ENCODE measurements around the gene BRPF3. TPM values are rescaled to one million over a fixed set of nuclear protein-coding genes. Genes with fewer than 3 reads are reported as not detected.

BRPF3 gene
- total RNA-seq, 1 experiment from 2014 or later, result 43.4 TPM

DNA sequence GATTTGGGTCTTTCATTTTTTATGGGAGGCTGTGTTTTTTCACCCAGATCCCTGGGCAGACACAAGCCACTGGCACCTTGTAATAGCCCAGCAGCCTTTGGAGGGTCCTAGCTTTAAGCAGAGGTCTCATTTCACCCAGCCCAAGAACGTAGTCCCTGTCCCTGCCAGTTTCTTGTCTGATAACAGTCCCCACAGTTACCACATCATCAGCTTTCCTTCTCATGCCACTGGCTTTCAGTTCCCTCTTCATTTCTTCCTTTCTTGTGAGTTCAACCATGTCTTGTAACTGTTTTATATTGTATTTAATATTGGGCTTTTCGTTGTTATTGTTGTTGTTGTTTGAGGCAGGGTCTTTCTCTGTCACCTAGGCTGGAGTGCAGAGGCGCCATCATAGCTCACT is 83.9 kb downstream of the BRPF3 start:
- Histone ChIP-seq H3K23ac (ENCODE audit: insufficient read length, low read depth, low read length) (no peak overlapping the region), H3K14ac (ENCODE audit: insufficient read depth, low read length) (no peak overlapping the region), H3K27me3 (ENCODE audit: insufficient read depth, low read length) (no peaks in the 10 kb centered on the region), H2BK15ac (ENCODE audit: low read depth, low read length) (no peak overlapping the region), H3K4me2 (ENCODE audit: insufficient read depth, insufficient read length, low read length) (no peak overlapping the region), H3K9me3 (ENCODE audit: control insufficient read depth, low read depth, low read length) (no peaks in the 10 kb centered on the region), H3K4me1 (ENCODE audit: insufficient read depth, low read length) (no peaks in the 10 kb centered on the region), H3K79me2 (ENCODE audit: insufficient read depth, low read length) (no peaks in the 10 kb centered on the region), H2AFZ (ENCODE audit: low read length) (no peak overlapping the region), H4K20me1 (ENCODE audit: control insufficient read depth, insufficient read depth, insufficient read length) (no peaks in the 10 kb centered on the region), H3K18ac (ENCODE audit: insufficient read length, low read depth, low read length) (no peak overlapping the region), H2BK120ac (ENCODE audit: low read depth, low read length, poor library complexity, severe bottlenecking) (no peak overlapping the region), H3K27ac (ENCODE audit: insufficient read length, low read depth, low read length) (no peak overlapping the region), H2BK20ac (ENCODE audit: low read depth, low read length, poor library complexity, severe bottlenecking) (no peak overlapping the region), H3K9ac (ENCODE audit: extremely low read depth, insufficient read length, low read length) (no peak overlapping the region), H3K79me1 (ENCODE audit: insufficient read depth, low read depth, low read length, poor library complexity, severe bottlenecking) (no peaks in the 10 kb centered on the region), H4K91ac (ENCODE audit: insufficient read length, low read depth, low read length) (no peak overlapping the region), H2BK5ac (ENCODE audit: insufficient read length, low read length) (no peak overlapping the region), H4K8ac (replicated peaks; ENCODE audit: insufficient read length, low read depth, low read length) (no peak overlapping the region), H2AK5ac (ENCODE audit: insufficient read length, low read length) (no peak overlapping the region), H3T11ph (ENCODE audit: low read length) (no peak overlapping the region), H4K5ac (ENCODE audit: insufficient read length, low read depth, low read length) (no peak overlapping the region), H3K4ac (ENCODE audit: low read depth, low read length) (no peak overlapping the region), H2BK12ac (ENCODE audit: insufficient read length, low read depth, low read length) (no peak overlapping the region), H3K56ac (ENCODE audit: insufficient read length, low read depth, low read length) (no peak overlapping the region), H3K23me2 (ENCODE audit: insufficient read length, low read depth, low read length, poor library complexity, severe bottlenecking) (no peaks in the 10 kb centered on the region)
- Mint-ChIP-seq H3K27me3 (ENCODE audit: low read depth) (peaks cover 32% of the 10 kb centered on the region), H3K36me3 (ENCODE audit: insufficient read depth in 1 of 3, low read depth in 3 of 3) (no peaks in the 10 kb centered on the region), H3K4me1 (no peaks in the 10 kb centered on the region; a peak in 1 of 4 replicates), H3K27ac (no peak overlapping the region), H3K4me3 (no peak overlapping the region), H3K9me3 (no peaks in the 10 kb centered on the region; a peak in 1 of 5 replicates)
- WGBS (ENCODE audit: extremely low coverage, insufficient read length, low lambda C conversion rate), result no CpG with 5 or more reads among the region's 3 CpGs
- DNase-seq, result no peak
- TF ChIP-seq, protein P1, sequence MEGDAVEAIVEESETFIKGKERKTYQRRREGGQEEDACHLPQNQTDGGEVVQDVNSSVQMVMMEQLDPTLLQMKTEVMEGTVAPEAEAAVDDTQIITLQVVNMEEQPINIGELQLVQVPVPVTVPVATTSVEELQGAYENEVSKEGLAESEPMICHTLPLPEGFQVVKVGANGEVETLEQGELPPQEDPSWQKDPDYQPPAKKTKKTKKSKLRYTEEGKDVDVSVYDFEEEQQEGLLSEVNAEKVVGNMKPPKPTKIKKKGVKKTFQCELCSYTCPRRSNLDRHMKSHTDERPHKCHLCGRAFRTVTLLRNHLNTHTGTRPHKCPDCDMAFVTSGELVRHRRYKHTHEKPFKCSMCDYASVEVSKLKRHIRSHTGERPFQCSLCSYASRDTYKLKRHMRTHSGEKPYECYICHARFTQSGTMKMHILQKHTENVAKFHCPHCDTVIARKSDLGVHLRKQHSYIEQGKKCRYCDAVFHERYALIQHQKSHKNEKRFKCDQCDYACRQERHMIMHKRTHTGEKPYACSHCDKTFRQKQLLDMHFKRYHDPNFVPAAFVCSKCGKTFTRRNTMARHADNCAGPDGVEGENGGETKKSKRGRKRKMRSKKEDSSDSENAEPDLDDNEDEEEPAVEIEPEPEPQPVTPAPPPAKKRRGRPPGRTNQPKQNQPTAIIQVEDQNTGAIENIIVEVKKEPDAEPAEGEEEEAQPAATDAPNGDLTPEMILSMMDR (conservative IDR thresholded peaks at IDR 0.05), result no peak

Measured in H9 (cell line).